Ovary (tissue), 9 donors: ENCODE measurements around the gene MTR. TPM values are rescaled to one million over a fixed set of nuclear protein-coding genes. Genes with fewer than 3 reads are reported as not detected.

Experiments
- DNase-seq, 5 donors: peaks; one replicate each; pipeline ENCODE4 v3.0.0-alpha.2; 2019 to 2020
- H3K27ac ChIP-seq, 2 donors: fragments of 200-600 bp; one replicate each; pipeline versions ENCODE4 v1.5.1 to v1.8.0; 2019 to 2022
- H3K27me3 ChIP-seq: fragments of 200-600 bp; one replicate; pipeline ENCODE4 v1.8.0; 2022
- H3K36me3 ChIP-seq: fragments of 200-600 bp; sonication (generic); one replicate; pipeline ENCODE4 v1.5.1; 2019
- H3K4me1 ChIP-seq: one replicate; pipeline ENCODE4 v1.8.1; 2013; ENCODE audit warnings: mild to moderate bottlenecking, moderate library complexity; ENCODE audit not compliant: insufficient read depth
- H3K4me3 ChIP-seq: fragments of 200-600 bp; sonication (generic); one replicate; pipeline ENCODE4 v1.5.1; 2017
- H3K9me3 ChIP-seq, 2 donors: fragments of 200-600 bp in 1 of 2; sonication (generic) in 1 of 2; one replicate each; pipeline versions ENCODE4 v1.5.1 to v1.8.1; 2013 to 2019; ENCODE audit warnings: mild to moderate bottlenecking in 1 of 2, moderate library complexity in 1 of 2
- EP300 ChIP-seq: sonication (generic); formaldehyde crosslinking; IDR thresholded peaks from one replicate; pipeline ENCODE4 v1.6.1; 2017; ENCODE audit warnings: antibody characterized with exemption
- POLR2A ChIP-seq: fragments of 450-650 bp; IDR thresholded peaks from one replicate; pipeline ENCODE4 v1.6.1; 2017; ENCODE audit warnings: antibody characterized with exemption, mild to moderate bottlenecking, moderate library complexity
- WGBS, 3 donors: extraction: QIAGEN DNeasy Blood & Tissue Kit in 1 of 3; methylation state at CpG; one replicate each; pipeline versions ENCODE4 v1.1.5 to v1.1.7; 2013 to 2017; 5-methylcytosine and 5-hydroxymethylcytosine counted together
- intact Hi-C, 4 donors: fragments of 100-400 bp; cut with DNase I; formaldehyde crosslinking; loops; one replicate each; pipeline versions ENCODE4 v1.11.0 to v1.15.1; 2022 to 2023
- polyA plus RNA-seq, 2 donors: library from polyadenylated mRNA; stranded (reverse); fragments of 200-250 nt in 1 of 2; fragments of 350-450 nt in 1 of 2; fragmentation: Illumina TruSeq in 1 of 2; extraction: RNeasy Lipid Tissue Mini Kit (QIAGEN cat#74804) in 1 of 2; gene quantifications; one replicate each; pipeline ENCODE4 v1.2.3, GENCODE V29; 2013 to 2014
- total RNA-seq, 7 donors: library from RNA; depleted of rRNA in 2 of 7; stranded (reverse); fragments of >200 nt in 2 of 7; fragmentation: NEBNext Ultra II Directional in 3 of 7; extraction: Animal tissue kit (Norgen Biotek cat#: 25700) in 3 of 7; gene quantifications; one replicate each; pipeline versions ENCODE4 v1.1.0 to v1.2.4, GENCODE V29; 2016 to 2023
- TF ChIP-seq, protein P1 (sequence below), 3 donors: fragments of 450-650 bp in 2 of 3; fragments of 200-600 bp in 1 of 3; IDR thresholded peaks; one replicate each; pipeline versions ENCODE4 v1.5.1 to v1.8.0; 2016 to 2022; ENCODE audit warnings: antibody characterized with exemption in 3 of 3, mild to moderate bottlenecking in 1 of 3
- donor health status: DM: no; HTN: no; CAD: no; lungs with moderate emphysema.
- donor health status: DM: no; HTN: no; CAD: no.
- donor health status: Bipolar disorder and iron deficiency.
- donor health status: DM: yes; HTN: yes; CAD: no.
- donor health status: DM: no; HTN: no; CAD: no.
- donor health status: DM: yes; HTN: yes; CAD: no.

MTR gene
- total and polyA plus RNA-seq, 9 donors = 10.2 to 60.8 (median 49.5) TPM

DNA sequence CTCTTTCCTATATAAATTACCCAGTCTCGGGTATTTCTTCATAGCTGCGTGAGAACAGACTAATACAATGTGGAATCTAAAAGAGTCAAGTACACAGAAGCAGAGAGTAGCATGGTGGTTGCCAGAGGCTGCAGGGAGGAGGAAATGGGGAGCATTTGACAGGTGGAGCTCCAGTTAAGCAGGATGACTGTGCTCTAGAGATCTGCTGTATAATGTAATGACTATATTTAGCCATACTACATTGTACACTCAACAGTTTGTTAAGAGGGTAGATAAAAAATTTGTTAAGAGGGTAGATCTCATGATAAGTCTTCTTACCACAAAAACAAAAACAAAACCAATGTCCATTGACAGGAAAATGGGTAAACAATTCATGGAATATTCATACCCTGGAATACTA, 127.1 kb downstream of the MTR start:
- Histone ChIP-seq H3K4me1 (no peaks in the 10 kb centered on the region), H3K27ac (no peak overlapping the region), H3K36me3 (no peaks in the 10 kb centered on the region), H3K9me3 (no peaks in the 10 kb centered on the region), H3K4me3 (no peak overlapping the region), H3K27me3 (no peaks in the 10 kb centered on the region)
- TF ChIP-seq, protein P1, sequence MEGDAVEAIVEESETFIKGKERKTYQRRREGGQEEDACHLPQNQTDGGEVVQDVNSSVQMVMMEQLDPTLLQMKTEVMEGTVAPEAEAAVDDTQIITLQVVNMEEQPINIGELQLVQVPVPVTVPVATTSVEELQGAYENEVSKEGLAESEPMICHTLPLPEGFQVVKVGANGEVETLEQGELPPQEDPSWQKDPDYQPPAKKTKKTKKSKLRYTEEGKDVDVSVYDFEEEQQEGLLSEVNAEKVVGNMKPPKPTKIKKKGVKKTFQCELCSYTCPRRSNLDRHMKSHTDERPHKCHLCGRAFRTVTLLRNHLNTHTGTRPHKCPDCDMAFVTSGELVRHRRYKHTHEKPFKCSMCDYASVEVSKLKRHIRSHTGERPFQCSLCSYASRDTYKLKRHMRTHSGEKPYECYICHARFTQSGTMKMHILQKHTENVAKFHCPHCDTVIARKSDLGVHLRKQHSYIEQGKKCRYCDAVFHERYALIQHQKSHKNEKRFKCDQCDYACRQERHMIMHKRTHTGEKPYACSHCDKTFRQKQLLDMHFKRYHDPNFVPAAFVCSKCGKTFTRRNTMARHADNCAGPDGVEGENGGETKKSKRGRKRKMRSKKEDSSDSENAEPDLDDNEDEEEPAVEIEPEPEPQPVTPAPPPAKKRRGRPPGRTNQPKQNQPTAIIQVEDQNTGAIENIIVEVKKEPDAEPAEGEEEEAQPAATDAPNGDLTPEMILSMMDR (IDR thresholded peaks at IDR 0.05) = no peak
- no peak for TF ChIP-seq EP300
- TF ChIP-seq POLR2A = no peak
- intact Hi-C loops = no loop called here
- WGBS, 3 donors = 72 to 94% (median 91%) methylated on average over 2 of the region's 2 CpGs
- DNase-seq = no peak

DNA sequence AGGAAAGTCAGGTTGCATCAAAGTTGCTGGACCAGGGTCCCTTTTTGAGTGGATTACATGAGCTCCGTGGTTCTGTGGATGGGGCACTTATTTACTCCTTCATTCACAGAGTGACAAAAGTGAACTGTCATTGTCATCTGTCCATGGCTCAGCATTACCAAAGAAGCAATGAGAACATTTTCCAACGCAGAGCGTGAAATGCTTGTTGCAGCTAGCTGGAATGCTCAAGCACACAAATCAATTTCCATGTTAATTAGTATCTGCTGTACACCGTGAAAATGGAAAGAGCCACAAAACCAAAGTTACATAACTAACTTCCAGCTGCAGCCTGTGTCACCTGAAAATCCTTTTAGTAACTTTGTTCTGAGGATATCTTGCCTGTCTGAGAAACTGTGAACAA, 130.3 kb downstream of the MTR start:
- Histone ChIP-seq H3K36me3 (no peaks in the 10 kb centered on the region), H3K9me3 (no peaks in the 10 kb centered on the region), H3K4me3 (no peak overlapping the region), H3K4me1 (no peaks in the 10 kb centered on the region), H3K27me3 (no peaks in the 10 kb centered on the region), H3K27ac (no peak overlapping the region)
- intact Hi-C loops = no loop called here
- 81 to 84% (median 82%) methylated on average over 4 of the region's 4 CpGs for WGBS, 3 donors
- TF ChIP-seq EP300 = no peak
- no peak for TF ChIP-seq POLR2A
- TF ChIP-seq, protein P1 (IDR thresholded peaks at IDR 0.05) = no peak
- no peak for DNase-seq

DNA sequence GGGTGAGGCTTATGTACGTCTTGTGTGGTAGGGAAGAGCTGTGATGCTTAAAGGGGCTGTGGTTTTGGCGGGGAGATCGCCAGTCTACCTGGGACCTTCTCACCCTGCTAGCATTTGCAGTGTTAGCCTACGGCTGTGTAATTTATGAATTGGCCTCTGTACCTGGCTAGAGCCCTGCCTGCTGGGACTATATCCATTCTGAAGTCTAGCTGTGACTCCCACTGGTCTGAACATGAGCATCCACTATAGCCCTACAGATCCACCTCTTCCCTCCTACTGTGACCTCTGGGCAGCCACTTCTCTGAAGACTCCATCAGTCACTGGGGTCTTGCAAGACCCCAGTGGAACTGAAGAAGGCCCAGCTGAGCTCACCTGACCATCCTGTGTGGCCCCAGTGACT, 135.4 kb downstream of the MTR start:
- Histone ChIP-seq H3K36me3 (no peaks in the 10 kb centered on the region), H3K4me3 (no peak overlapping the region), H3K9me3 (no peaks in the 10 kb centered on the region), H3K27me3 (no peaks in the 10 kb centered on the region), H3K4me1 (no peaks in the 10 kb centered on the region), H3K27ac (no peak overlapping the region)
- WGBS, 3 donors = 79 to 88% (median 82%) methylated on average over 4 of the region's 4 CpGs
- no peak for DNase-seq
- intact Hi-C loops = no loop called here
- no peak for TF ChIP-seq POLR2A
- TF ChIP-seq, protein P1 (IDR thresholded peaks at IDR 0.05) = no peak
- TF ChIP-seq EP300 = no peak

DNA sequence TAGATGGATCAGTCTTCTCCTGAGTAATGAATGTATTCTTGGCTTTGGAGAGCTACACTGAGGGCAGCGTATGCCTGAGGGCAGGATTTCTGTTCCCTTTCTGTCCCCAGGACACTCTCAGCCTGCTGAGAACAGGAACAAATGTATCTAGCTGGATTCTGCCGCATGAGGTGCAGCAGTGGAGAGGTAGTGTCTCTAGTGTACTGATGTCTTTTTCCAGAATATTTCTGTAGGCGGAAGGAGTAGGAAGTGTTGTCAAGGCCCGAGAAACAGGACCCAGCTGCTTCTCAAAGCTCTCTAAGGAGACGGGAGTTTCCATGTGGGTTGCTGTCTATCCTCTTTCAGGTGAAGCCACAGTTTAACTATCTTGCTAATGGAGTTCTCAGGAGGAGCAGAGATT, 143.7 kb downstream of the MTR start:
- Histone ChIP-seq H3K27me3 (no peaks in the 10 kb centered on the region), H3K4me1 (no peaks in the 10 kb centered on the region), H3K4me3 (no peak overlapping the region), H3K9me3 (no peaks in the 10 kb centered on the region), H3K27ac (no peak overlapping the region), H3K36me3 (no peaks in the 10 kb centered on the region)
- WGBS, 3 donors = 20 to 21% (median 20%) methylated on average over 5 of the region's 5 CpGs
- intact Hi-C loops = no loop called here
- TF ChIP-seq EP300 (no peak), POLR2A (no peak)
- TF ChIP-seq, protein P1 (IDR thresholded peaks at IDR 0.05) = no peak
- no peak for DNase-seq

DNA sequence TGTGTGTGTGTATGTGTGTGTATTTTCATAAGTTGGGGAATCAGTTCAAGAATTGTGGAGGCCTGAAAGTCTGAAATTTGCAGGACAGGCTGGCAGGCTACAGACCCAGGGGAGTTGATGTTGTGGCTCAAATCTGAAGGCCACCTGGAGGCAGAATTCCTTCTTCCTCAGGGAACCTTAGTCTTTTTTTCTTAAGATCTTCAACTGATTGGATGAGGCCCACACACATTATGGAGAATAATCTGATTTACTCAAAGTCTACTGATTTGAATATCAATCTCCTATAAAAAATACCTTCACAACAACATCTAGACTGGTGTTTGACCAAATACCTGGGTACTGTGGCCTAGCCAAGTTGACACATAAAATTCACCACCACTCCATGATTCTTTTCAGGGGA, 147.3 kb downstream of the MTR start:
- Histone ChIP-seq H3K4me3 (no peak overlapping the region), H3K27me3 (no peaks in the 10 kb centered on the region), H3K27ac (no peak overlapping the region), H3K36me3 (no peaks in the 10 kb centered on the region), H3K4me1 (no peaks in the 10 kb centered on the region), H3K9me3 (no peaks in the 10 kb centered on the region)
- no peak for DNase-seq
- no peak for TF ChIP-seq POLR2A
- TF ChIP-seq EP300 = no peak
- TF ChIP-seq, protein P1 (IDR thresholded peaks at IDR 0.05) = no peak
- intact Hi-C loops = no loop called here
